Measurements from ENCODE around the gene CHMP4A.

CHMP4A gene

GRCh38 chr14:24167469-24168114, 45.7 kb downstream of the CHMP4A start:
- no peak for DNase-seq
- intact Hi-C loops (cut with DNase I), result no loop called here

DNA sequence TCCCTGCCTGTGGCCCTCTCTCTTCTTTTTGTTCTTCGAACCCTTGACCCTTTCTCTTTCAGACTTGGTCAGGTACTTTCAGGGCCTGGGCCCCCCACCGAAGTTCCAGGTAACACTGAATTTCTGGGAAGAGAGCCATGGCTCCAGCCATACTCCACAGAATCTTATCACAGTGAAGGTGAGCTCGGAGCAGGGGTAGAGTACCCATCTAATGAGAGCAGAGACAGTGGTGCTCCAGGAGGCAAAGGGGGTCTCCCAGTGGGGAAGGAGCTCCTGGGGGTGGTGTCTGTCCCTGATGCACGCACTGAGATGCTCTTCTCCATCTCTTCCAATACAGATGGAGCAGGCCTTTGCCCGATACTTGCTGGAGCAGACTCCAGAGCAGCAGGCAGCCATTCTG, 47.5 kb downstream of the CHMP4A start:
- DNase-seq, result no peak
- intact Hi-C loops (cut with DNase I), result no loop called here

DNA sequence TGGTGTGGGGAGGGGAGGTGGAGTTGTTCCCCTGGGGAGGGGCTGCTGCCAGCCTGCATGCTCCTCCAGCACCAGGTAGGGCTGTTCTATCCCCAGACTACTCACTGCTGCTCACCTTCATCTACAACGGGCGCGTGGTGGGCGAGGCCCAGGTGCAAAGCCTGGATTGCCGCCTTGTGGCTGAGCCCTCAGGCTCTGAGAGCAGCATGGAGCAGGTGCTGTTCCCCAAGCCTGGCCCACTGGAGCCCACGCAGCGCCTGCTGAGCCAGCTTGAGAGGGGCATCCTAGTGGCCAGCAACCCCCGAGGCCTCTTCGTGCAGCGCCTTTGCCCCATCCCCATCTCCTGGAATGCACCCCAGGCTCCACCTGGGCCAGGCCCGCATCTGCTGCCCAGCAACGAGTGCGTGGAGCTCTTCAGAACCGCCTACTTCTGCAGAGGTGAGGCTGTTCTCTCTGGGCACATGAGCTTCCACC, 48.7 kb downstream of the CHMP4A start:
- intact Hi-C loops (cut with DNase I), result no loop called here
- no peak for DNase-seq

DNA sequence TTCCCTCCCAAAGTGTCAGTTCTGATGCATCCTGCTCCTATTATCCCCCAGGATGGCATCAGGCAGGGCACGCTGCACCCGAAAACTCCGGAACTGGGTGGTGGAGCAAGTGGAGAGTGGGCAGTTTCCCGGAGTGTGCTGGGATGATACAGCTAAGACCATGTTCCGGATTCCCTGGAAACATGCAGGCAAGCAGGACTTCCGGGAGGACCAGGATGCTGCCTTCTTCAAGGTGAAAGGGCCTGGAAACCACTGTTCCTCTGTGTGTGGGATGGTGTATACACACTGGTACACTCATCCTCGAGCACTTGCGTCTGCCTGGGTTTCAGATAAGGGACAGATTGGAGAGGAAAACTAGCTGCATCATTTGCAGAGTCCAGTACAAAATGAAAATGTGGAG, 51.2 kb downstream of the CHMP4A start:
- intact Hi-C loops (cut with DNase I), result no loop called here

DNA sequence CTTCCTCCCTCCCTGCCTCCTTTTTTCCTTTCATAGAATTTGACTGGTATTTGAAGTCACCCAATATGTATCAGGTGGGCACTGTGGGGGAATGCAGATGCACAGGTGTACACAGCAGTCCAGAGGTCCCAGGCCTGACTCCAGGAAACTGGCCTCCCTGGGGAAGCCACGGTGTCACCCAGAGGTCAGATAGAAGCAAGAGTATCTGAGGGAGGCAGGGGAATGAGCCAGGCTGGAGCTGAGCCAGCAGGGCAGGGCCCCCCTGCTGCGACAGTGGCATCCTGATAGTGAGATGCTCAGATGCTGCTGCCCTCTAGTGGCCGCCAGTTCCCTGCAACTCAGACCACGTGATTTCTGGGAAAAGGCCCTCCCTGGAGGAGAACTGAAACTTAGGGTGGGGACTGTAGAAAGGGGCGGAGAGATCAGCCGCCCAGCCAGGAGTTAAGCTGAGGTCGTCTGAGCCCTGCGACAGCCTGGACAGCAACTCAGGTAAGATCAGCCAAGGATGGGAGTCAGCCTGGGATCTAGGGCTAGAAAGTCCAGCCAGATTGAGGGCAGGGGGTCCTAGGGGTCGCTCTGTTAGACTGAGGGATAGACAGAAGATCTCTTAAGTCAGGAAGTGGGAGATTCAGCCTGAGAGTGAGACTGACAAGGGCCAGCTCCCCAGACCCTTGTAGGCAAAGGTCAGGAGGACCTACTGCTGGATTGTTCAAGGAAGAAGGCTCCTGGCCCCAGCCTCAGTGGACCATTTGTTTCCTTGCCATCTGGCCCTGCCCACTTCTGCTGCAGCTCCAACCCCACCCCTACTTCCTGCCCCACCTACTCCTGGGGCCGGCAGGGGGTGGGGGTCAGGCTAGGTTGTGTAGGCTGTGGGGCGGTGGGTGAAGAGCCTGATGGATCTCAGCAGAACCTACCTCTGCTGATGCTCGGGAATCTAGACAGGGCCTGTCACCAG, 52.2 kb downstream of the CHMP4A start, which contains the start of gene IRF9:
Gene IRF9, plus strand, starts transcription at position 416 of the 955 bp plus-strand sequence. CDS start 880 bp downstream, outside the sequence.
- peak; percentile 89 to 100 (median 97) for DNase-seq
- intact Hi-C loops (cut with DNase I), result no loop called here

More for the DNA sequence above, 51.2 kb downstream of the CHMP4A start:
- peak in 2 of 42 donors; percentile 26 to 55 for DNase-seq

DNA sequence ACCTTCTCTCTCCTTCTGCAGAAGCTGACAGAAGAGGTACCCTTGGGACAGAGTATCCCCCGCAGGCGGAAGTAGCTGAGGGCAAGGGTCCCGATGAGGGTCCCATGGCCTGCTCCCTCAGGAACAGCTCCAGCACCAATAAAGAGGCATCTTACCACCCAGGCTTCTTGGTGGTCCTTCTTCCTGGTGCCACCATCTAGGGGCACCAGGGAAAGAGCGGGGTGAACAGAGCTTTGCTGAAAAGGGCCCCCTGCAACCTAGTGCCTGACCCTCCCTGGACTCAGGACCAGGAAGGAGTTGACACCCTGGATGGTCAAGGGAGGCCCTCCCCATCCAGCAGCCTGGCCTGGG, 52.8 kb downstream of the CHMP4A start:
- intact Hi-C loops (cut with DNase I), result no loop called here
- no peak for DNase-seq

DNA sequence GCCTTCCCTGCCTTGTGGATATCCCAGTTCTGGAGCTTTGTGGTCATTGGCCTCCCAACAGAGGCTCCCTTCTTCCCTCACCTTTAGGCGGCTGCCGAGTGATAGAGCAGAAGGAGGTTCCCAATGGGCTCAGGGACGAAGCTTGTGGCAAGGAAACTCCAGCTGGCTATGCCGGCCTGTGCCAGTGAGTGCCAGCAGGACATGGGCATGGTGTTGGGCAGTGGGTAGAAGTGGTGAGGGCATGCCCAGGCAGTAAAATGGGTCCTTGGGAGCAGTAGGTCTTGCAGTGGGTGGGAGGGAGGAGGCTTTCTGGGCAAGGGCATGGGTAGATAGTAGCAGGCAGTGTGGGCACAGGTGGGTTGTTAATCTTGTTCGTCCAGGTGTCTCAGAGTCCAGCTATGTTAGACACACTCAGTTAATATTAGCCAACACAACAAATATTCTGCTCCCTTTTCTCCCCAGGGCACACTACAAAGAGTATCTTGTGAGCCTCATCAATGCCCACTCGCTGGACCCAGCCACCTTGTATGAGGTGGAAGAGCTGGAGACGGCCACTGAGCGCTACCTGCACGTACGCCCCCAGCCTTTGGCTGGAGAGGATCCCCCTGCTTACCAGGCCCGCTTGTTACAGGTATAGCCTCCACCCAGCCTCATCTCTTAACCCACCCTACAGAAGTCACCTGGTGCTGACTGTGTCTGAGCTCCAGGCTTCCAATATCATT, 53.4 kb downstream of the CHMP4A start:
- DNase-seq, result no peak
- intact Hi-C loops (cut with DNase I), result no loop called here

Measured in head of caudate nucleus (tissue), 42 donors.